DMS79 treated with DMSO at 0.1 percent for 48 hours (cell line): Measurements from ENCODE around the gene CISD3.

ENCODE experiments used
- DNase-seq: peaks from one replicate; lab custom pipeline; 2025; lab: John Stamatoyannopoulos, UW

Gene CISD3

DNA sequence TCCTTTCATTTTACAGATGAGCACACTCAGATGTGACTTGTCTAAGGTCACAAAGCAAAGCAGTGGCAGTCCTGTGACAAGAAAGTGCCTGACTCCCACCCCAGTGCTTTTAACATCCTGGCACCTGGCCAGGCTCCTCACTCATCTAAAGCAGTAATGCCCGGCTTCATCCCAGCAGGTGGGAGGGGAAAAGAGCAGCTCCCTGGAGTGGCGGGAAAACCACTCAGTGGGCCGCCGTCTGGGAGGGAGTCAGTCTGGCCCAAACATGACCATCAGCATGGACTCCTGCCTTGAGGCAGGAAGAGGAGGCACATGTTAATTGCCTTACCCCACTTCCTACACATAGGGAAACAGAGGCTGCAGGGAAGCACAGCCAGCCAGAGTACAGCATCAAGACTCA, 15.4 kb downstream of the CISD3 start:
- peak; percentile 78 for DNase-seq

- DNase-seq, result peak; percentile 23
Measured at GRCh38 chr17:38746004-38746848, 16.1 kb downstream of the CISD3 start.

DNA sequence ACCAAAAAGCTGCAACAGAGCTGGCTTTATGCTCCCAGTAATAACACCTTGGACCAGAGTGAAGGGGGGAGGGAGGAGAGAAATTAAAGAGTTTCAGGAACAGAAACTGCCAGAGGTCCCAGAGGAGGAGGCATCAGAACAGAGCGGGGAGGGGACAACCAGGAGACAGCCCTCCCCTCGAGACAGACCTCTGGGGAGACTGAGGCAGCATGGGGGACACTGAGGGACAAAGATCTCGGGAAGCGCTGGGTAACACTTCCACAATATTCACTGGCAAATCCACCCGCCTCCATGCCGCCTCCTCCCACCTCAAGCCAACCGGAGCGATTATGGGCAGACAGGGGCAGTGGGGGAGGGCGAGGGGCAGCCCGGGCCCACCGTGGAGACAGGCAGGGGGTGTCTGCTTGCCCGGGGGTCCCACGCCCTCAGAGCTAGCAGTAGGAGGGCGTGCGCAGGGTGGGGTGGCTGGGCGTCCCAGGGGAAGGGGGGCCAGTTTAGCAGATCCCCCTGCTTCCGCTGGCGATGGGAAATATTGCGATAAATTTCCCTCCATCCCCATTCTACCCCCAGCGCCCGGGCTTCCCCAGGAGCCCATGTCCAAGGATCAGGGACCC, 16.8 kb downstream of the CISD3 start:
- peak; percentile 2 for DNase-seq

DNA sequence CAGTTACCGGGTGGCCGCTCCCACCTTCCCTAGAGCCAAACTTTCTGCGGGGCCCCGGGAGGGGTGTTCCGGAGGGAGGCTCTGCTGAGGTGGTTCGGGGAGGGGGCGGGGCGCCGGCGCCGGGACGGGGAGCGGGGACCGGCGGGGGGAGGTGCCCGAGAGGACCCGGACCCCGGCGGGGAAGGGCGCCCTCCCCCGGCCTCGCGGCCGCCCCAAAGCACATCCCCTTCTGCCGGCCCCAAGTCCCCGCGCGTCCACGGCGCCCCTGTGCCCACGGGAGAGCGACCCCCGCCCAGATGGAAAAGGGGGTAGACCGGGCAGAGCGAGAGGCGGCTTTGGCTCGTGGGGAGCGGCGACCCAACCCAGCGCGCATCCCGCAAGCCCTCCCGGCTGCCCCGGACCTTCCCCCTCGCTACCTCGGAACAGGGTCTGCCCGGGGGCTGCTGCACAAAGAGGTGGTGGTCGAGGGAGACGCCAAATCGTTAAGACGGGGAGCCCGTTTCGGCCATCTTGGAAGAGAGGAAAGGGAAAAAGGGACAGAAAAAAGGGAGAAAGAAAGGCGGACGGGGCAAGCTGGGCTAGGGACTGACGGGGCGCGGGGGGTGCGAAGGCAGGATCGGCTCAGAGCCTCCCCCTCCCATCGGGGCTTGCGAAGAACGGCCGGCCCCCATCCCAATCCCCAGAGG, 17.5 kb downstream of the CISD3 start:
- peak; percentile 54 for DNase-seq

GRCh38 chr17:38748149-38748891, 18.2 kb downstream of the CISD3 start, which contains the start of gene PCGF2:
Gene PCGF2, minus strand, starts transcription at chr17:38748336. Its CDS starts 7,934 bp downstream, at chr17:38740402.
- DNase-seq, result peak; percentile 91

DNA sequence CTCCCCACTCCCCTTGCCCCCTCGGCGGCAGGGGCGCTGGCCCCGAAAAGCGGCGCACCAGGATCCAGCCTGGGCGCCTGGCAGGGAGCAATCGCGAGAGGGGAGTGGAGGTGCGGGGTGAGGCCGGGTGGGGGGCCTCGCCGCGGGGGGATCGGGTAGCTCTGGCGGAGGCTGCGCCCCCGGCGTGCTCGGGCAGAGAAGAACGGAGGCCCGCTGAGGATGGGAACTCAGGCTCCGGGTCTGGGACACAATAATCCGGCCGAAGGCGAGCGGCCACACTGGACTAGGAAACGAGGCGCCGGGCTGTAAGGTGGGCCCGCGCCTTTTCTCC, 18.7 kb downstream of the CISD3 start:
- no peak for DNase-seq

GRCh38 chr17:38749223-38750043, 19.3 kb downstream of the CISD3 start:
- peak; percentile 65 for DNase-seq

GRCh38 chr17:38750044-38750311, 19.8 kb downstream of the CISD3 start:
- DNase-seq, result peak; percentile 62

GRCh38 chr17:38750312-38751121, 20.4 kb downstream of the CISD3 start:
- peak; percentile 71 for DNase-seq

- peak; percentile 56 for DNase-seq
Measured at GRCh38 chr17:38751144-38751807, 21.1 kb downstream of the CISD3 start.

- DNase-seq, result peak; percentile 62
Measured at GRCh38 chr17:38751808-38752307, 21.7 kb downstream of the CISD3 start.

GRCh38 chr17:38752308-38753070, 22.3 kb downstream of the CISD3 start, which contains the start of gene PSMB3:
Gene PSMB3, plus strand, starts transcription at chr17:38752741. Its CDS starts 86 bp downstream, at chr17:38752827.
- DNase-seq, result peak; percentile 100

- no peak for DNase-seq
Measured at GRCh38 chr17:38753071-38753506, 22.9 kb downstream of the CISD3 start.

GRCh38 chr17:38761612-38762011, 31.5 kb downstream of the CISD3 start:
- no peak for DNase-seq

- no peak for DNase-seq
Measured at GRCh38 chr17:38762231-38762630, 32.1 kb downstream of the CISD3 start.

DNA sequence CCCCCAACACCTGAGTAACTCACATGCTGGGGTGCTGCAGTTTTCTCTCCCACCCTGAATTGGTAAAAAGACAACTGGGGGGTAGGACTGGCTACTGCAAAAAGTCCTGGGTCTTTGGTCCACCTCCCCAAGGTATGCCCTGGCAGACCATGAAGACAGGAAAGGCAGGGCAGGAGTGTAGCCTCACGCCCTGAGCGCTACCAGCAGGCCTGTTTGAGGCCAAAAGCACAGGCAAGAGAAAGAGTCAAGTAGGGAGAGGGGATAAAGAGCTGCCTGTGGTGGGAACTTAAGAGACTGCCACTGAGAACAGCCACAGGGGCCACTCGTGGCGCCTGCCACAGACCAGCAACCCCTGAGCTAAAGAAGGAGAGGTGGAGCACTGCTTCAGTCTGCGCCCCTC, 36.2 kb downstream of the CISD3 start:
- no peak for DNase-seq

DNA sequence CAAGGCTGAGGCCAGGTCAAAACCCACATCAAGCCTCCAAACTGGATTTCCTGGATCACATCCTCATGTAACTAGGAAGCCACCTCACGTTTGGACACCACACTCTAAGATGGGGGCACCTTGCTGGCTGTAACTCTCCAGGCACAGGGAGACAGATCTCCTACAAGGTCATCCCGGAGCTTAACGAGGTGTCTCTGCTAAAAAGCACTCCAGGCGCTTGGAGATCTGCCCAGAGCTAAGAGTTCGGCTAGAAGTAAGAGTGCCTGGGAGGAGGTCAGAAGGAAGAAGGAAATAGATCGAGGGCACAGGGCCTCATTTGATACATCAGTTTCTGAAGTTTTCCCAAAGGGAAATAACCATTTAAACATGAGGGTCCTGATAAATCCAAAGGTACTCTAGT, 38.3 kb downstream of the CISD3 start:
- peak; percentile 57 for DNase-seq

GRCh38 chr17:38773258-38773657, 43.1 kb downstream of the CISD3 start:
- DNase-seq, result no peak

DNA sequence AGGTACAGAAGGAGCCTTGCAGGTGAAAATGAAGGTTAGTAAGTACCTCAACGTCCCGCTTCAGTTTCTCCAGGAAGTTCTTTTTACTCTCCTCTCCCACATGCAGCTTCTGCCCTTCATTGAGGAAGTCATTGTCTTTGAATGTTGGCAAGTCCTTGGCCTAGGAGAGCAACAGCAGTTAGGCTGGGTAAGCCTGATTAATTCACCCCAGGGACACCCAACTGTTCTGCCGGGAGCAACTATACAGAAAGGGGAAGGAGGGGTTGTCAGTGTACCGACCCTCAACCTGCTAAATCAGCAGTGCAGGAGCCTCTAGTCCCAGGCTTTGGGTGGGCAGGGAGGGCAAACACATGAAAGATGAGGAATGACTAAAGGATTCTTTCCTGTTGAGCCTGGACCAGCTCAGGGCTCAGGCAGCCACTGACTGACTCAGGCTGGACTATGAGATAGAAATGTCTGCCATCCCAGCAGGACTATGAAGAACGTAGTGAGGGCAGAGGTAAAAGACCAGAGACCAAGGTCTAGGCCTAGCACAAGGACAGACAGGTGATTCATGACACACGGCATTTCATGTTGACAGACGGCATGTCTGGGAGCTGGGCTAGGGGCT, 47.6 kb downstream of the CISD3 start:
- DNase-seq, result no peak
